GM12878 (cell line): ENCODE data around the gene RNF32. TPM values are rescaled to one million over a fixed set of nuclear protein-coding genes. Genes with fewer than 3 reads are reported as not detected.

ENCODE experiments used
- ATAC-seq: fragments of 200-7000 bp; cut with Tn5 transposase; 3 replicates; pipeline ENCODE4 v1.9.1; 2020; ENCODE audit warnings: mild to moderate bottlenecking, moderate library complexity
- BruUV-seq: library from RNA; stranded (reverse); fragments of 400-500 nt; replicated peaks from 2 replicates; lab custom pipeline; 2021; lab: Mats Ljungman, UMichigan
- CTCF ChIA-PET: fragments of 300-600 bp; sonication (Branson Sonifier 250); formaldehyde crosslinking; extraction: SDS; loops from one replicate; lab custom pipeline; 2021; ENCODE audit warnings: inconsistent platforms; lab: Yijun Ruan, JAX
- POLR2A ChIA-PET: fragments of 350-600 bp; formaldehyde crosslinking; extraction: SDS; loops from one replicate; lab custom pipeline; 2021; ENCODE audit warnings: inconsistent platforms; lab: Charles Lee
- RAD21 ChIA-PET: fragments of 300-600 bp; sonication (Branson Sonifier 250); formaldehyde crosslinking; loops from one replicate; lab custom pipeline; 2023; ENCODE audit warnings: antibody characterized with exemption; ENCODE audit not compliant: unreplicated experiment; lab: Charles Lee
- SMC1A ChIA-PET: fragments of 300-600 bp; sonication (Branson Sonifier 250); formaldehyde crosslinking; loops from one replicate; lab custom pipeline; 2023; ENCODE audit not compliant: unreplicated experiment, uncharacterized antibody; lab: Charles Lee
- DNase-seq: peaks from one replicate; pipeline ENCODE4 v3.0.0-alpha.2; 2011; ENCODE audit warnings: low read depth, low spot score
- FAIRE-seq: peaks from 3 replicates; lab custom pipeline; 2011; peaks lifted over from hg19 to GRCh38; lab: Jason Lieb, UNC
- H2AFZ ChIP-seq: 2 replicates; pipeline ENCODE4 v1.6.0; 2011; ENCODE audit warnings: low read depth, low read length, control low read depth; ENCODE audit not compliant: control insufficient read depth
- H3K27ac ChIP-seq: 2 replicates; pipeline ENCODE4 v1.5.1; 2011; ENCODE audit warnings: control low read depth; ENCODE audit not compliant: control insufficient read depth, insufficient read depth
- H3K27me3 ChIP-seq, 2 experiments: replicated peaks in 1 of 2; 2 replicates each; pipeline versions ENCODE4 v1.6.0 to v1.6.1; 2011; ENCODE audit warnings: low read length in 1 of 2; ENCODE audit not compliant: control insufficient read depth in 2 of 2, insufficient read depth in 2 of 2
- H3K36me3 ChIP-seq, 2 experiments: 2 replicates each; pipeline ENCODE4 v1.5.1; 2011; ENCODE audit warnings: low read length in 1 of 2; ENCODE audit not compliant: control insufficient read depth in 2 of 2, insufficient read depth in 2 of 2
- H3K4me1 ChIP-seq: 2 replicates; pipeline ENCODE4 v1.6.1; 2011; ENCODE audit warnings: mild to moderate bottlenecking, low read length, moderate library complexity, mixed read lengths; ENCODE audit not compliant: control insufficient read depth, insufficient read depth
- H3K4me2 ChIP-seq: 2 replicates; pipeline ENCODE4 v1.6.0; 2011; ENCODE audit warnings: control low read depth; ENCODE audit not compliant: control insufficient read depth, insufficient read depth
- H3K4me3 ChIP-seq: fragments of 200-600 bp; sonication (generic); 2 replicates; pipeline ENCODE4 v1.5.1; 2016
- H3K79me2 ChIP-seq: 2 replicates; pipeline ENCODE4 v1.6.0; 2011; ENCODE audit warnings: low read length; ENCODE audit not compliant: control insufficient read depth, insufficient read depth
- H3K9ac ChIP-seq: 2 replicates; pipeline ENCODE4 v1.8.0; 2011; ENCODE audit warnings: low read length, control low read depth, mixed read lengths; ENCODE audit not compliant: control insufficient read depth, insufficient read depth
- H3K9me3 ChIP-seq: replicated peaks from 3 replicates; pipeline ENCODE4 v1.5.1; 2011; ENCODE audit warnings: mild to moderate bottlenecking, low read length; ENCODE audit not compliant: control insufficient read depth, insufficient read depth
- H4K20me1 ChIP-seq: 2 replicates; pipeline ENCODE4 v1.6.0; 2011; ENCODE audit not compliant: control insufficient read depth, insufficient read depth
- CBFB ChIP-seq: IDR thresholded peaks from 2 replicates; pipeline ENCODE4 v1.6.1; 2016; ENCODE audit warnings: antibody characterized with exemption, low read depth
- CREM ChIP-seq: IDR thresholded peaks from 2 replicates; pipeline ENCODE4 v1.6.1; 2014; ENCODE audit warnings: antibody characterized with exemption, low read depth
- EP300 ChIP-seq, 2 experiments: fragments of 150-350 bp in 1 of 2; IDR thresholded peaks; 2 replicates each; pipeline ENCODE4 v1.6.1; 2011 to 2012; ENCODE audit warnings: low read depth in 2 of 2, low read length in 2 of 2, borderline replicate concordance in 1 of 2, improper control_type of control experiment in 1 of 2, inconsistent platforms in 1 of 2; ENCODE audit not compliant: control insufficient read depth in 1 of 2
- NRF1 ChIP-seq: conservative IDR thresholded peaks from 2 replicates; pipeline ENCODE4 v1.6.1; 2011; ENCODE audit warnings: mild to moderate bottlenecking, low read depth, low read length, improper control_type of control experiment
- SRF ChIP-seq, 2 experiments: IDR thresholded peaks; 2 replicates each; pipeline ENCODE4 v1.6.1; 2011; ENCODE audit warnings: low read depth in 2 of 2, low read length in 2 of 2, mild to moderate bottlenecking in 1 of 2, moderate library complexity in 1 of 2
- WRNIP1 ChIP-seq: IDR thresholded peaks from 2 replicates; pipeline ENCODE4 v1.6.1; 2011; ENCODE audit warnings: low read depth, low read length, improper control_type of control experiment, borderline replicate concordance
- WGBS: methylation state at CpG from one replicate; pipeline ENCODE4 v1.1.6; 2016; ENCODE audit warnings: low lambda C conversion rate; ENCODE audit not compliant: insufficient replicate concordance, insufficient coverage; ENCODE audit errors: missing lambda C conversion rate; 5-methylcytosine and 5-hydroxymethylcytosine counted together
- in situ Hi-C: fragments of 300-500 bp; cut with MboI; formaldehyde crosslinking; loops from 9 replicates; pipeline ENCODE4 v1.14.3; 2018; ENCODE audit warnings: mixed read lengths
- intact Hi-C: fragments of 100-400 bp; cut with micrococcal nuclease; formaldehyde crosslinking; loops from one replicate; pipeline ENCODE4 v1.14.2; 2022; ENCODE audit not compliant: unreplicated experiment
- polyA plus RNA-seq, 11 experiments: library from polyadenylated mRNA; depleted of rRNA in 4 of 11; unstranded in 6 of 11; stranded (reverse) in 5 of 11; fragments of >200 nt; fragmentation: Nextera tagmentation in 4 of 11; fragmentation: Illumina TruSeq in 1 of 11; extraction: Ambion mirVana in 4 of 11; extraction: Trizol in 1 of 11; gene quantifications; 1 replicate in 1 of 11; 2 replicates in 10 of 11; pipeline versions ENCODE4 v1.2.1 to v1.2.3, GENCODE V29; 2011 to 2016; ENCODE audit warnings: inconsistent platforms in 2 of 11, missing spikeins in 2 of 11, low read depth in 1 of 11
- total RNA-seq, 4 experiments: library from RNA; depleted of rRNA in 3 of 4; stranded (reverse); fragments of >200 nt in 3 of 4; fragmentation: Illumina TruSeq in 1 of 4; extraction: Trizol in 1 of 4; gene quantifications; 2 replicates each; pipeline versions ENCODE4 v1.2.1 to v1.2.3, GENCODE V29; 2013 to 2021
- TF ChIP-seq, protein P1 (sequence below): fragments of 450-650 bp; conservative IDR thresholded peaks from 2 replicates; pipeline ENCODE4 v1.6.1; 2017; ENCODE audit warnings: mild to moderate bottlenecking, moderate library complexity
- TF ChIP-seq, protein P2 (sequence below): fragments of 450-650 bp; IDR thresholded peaks from 2 replicates; pipeline ENCODE4 v1.6.1; 2017; ENCODE audit warnings: mild to moderate bottlenecking, moderate library complexity

The RNF32 gene
- total and polyA plus RNA-seq, 10 of the 15 experiments (the other 5 are each of a cell fraction or from before 2014, with no cell fraction given), result 2.5 to 7.2 (median 3.7) TPM

DNA sequence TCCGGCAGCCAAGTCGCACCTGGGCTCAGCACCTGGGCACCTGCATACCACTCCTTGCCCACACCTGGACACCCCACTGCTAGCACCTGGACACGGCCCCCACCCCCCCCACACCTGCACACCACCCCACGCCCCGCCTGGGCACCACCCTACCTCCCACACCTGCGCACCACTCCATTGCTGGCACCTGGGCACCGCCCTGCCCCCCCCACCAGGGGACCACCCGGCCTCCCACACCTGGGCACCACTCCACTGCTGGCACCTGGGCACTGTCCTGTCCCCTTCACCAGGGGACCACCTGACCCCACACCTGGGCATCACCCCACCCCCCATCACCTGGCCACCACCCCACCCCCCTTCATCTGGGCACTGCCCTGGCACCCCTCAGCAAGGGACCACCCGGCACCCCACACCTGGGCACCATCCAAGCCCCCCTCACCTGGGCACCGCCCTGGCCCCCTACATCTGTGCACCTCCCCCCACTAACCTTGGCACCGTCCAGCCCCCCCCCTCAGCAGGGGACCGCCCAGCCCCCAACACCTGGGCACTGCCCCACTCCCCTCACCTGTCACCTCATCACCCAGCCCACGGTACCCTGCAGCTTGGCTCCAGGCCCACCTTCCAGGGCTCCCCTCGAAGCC lies 33.8 kb upstream of the RNF32 start (continued):
- TF ChIP-seq NRF1 (no peak), SRF (IDR thresholded peaks at IDR 0.05; ENCODE audit: low read depth in 2 of 2, low read length in 2 of 2) (no peak), CBFB (no peak), EP300 (IDR thresholded peaks at IDR 0.05; ENCODE audit: borderline replicate concordance in 1 of 2, control insufficient read depth in 1 of 2, low read depth in 2 of 2, low read length in 2 of 2) (no peak)
- TF ChIP-seq, protein P1, sequence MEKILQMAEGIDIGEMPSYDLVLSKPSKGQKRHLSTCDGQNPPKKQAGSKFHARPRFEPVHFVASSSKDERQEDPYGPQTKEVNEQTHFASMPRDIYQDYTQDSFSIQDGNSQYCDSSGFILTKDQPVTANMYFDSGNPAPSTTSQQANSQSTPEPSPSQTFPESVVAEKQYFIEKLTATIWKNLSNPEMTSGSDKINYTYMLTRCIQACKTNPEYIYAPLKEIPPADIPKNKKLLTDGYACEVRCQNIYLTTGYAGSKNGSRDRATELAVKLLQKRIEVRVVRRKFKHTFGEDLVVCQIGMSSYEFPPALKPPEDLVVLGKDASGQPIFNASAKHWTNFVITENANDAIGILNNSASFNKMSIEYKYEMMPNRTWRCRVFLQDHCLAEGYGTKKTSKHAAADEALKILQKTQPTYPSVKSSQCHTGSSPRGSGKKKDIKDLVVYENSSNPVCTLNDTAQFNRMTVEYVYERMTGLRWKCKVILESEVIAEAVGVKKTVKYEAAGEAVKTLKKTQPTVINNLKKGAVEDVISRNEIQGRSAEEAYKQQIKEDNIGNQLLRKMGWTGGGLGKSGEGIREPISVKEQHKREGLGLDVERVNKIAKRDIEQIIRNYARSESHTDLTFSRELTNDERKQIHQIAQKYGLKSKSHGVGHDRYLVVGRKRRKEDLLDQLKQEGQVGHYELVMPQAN, result no peak

DNA sequence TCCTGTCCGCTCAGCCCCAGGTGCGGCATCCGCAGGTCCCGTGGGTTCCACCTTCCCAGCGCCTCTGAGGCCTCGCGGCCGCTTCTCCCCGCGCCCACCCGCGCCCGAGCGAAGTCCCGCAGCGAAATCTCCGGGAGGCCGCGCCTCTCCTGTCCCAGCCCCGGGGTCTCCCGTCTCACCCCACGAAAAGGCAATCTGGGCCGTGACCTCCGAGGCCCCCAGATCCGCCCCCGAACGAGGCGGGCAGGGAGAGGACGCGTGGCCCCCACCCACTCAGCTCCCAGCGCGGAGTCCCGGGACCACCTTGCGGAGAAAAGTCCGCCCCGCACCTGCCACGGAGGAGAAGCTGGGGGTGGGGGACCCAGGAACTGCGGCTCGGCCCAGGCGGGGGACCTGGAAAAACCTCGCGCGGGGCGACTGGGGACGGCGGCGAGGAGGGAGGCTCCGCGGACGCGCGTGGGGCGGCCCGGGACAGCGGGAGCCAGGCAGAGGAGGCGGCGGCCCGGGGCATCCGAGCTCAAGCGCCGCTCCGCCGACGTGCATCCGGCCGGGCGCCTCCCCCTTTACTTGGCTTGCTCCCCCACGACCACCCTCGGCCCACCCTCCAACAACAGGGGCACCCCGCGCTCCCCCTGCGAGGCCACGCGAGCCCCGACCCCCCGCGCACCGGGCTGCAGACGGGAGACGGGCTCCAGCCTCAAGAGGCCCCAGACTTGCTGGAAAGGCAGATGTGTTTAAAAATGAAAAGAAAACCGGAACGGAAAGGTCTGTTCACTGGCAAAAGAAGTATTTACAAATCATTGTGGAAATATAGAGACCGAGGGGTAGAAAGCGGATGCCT lies 33.0 kb upstream of the RNF32 start:
- FAIRE-seq (no peak), DNase-seq (no peak), ATAC-seq (no peak)
- Histone ChIP-seq H3K4me1 (peaks cover under 1% of the 10 kb centered on the region), H3K27ac (no peak overlapping the region), H3K79me2 (no peaks in the 10 kb centered on the region), H3K36me3 (no peaks in the 10 kb centered on the region), H3K9ac (no peak overlapping the region), H4K20me1 (no peaks in the 10 kb centered on the region), H2AFZ (no peak overlapping the region; the same call in 1 of the 2 replicates), H3K27me3 (no peaks in the 10 kb centered on the region; a peak in 1 of 4 replicates), H3K4me2 (peak overlapping the region; percentile 32; the same call in 1 of the 2 replicates), H3K4me3 (peak overlapping the region; percentile 15; the same call in 1 of the 2 replicates), H3K9me3 (no peaks in the 10 kb centered on the region)
- in situ Hi-C loops, result no loop called here
- BruUV-seq, result no TSS peak
- ChIA-PET POLR2A (no interaction called here), SMC1A (no interaction called here), RAD21 (no interaction called here), CTCF (no interaction called here)
- 66% methylated on average over 53 of the region's 84 CpGs for WGBS
- intact Hi-C loops, result no loop called here
- no peak for TF ChIP-seq WRNIP1
- TF ChIP-seq SRF (IDR thresholded peaks at IDR 0.05; ENCODE audit: low read depth in 2 of 2, low read length in 2 of 2), result no peak
- TF ChIP-seq, protein P2, sequence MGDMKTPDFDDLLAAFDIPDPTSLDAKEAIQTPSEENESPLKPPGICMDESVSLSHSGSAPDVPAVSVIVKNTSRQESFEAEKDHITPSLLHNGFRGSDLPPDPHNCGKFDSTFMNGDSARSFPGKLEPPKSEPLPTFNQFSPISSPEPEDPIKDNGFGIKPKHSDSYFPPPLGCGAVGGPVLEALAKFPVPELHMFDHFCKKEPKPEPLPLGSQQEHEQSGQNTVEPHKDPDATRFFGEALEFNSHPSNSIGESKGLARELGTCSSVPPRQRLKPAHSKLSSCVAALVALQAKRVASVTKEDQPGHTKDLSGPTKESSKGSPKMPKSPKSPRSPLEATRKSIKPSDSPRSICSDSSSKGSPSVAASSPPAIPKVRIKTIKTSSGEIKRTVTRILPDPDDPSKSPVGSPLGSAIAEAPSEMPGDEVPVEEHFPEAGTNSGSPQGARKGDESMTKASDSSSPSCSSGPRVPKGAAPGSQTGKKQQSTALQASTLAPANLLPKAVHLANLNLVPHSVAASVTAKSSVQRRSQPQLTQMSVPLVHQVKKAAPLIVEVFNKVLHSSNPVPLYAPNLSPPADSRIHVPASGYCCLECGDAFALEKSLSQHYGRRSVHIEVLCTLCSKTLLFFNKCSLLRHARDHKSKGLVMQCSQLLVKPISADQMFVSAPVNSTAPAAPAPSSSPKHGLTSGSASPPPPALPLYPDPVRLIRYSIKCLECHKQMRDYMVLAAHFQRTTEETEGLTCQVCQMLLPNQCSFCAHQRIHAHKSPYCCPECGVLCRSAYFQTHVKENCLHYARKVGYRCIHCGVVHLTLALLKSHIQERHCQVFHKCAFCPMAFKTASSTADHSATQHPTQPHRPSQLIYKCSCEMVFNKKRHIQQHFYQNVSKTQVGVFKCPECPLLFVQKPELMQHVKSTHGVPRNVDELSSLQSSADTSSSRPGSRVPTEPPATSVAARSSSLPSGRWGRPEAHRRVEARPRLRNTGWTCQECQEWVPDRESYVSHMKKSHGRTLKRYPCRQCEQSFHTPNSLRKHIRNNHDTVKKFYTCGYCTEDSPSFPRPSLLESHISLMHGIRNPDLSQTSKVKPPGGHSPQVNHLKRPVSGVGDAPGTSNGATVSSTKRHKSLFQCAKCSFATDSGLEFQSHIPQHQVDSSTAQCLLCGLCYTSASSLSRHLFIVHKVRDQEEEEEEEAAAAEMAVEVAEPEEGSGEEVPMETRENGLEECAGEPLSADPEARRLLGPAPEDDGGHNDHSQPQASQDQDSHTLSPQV, result no peak
- TF ChIP-seq CREM, result no peak
